Neuron (in vitro differentiated cells): ENCODE results near the gene BLACAT1.

Experiments used
- H2AFZ ChIP-seq: one replicate; pipeline ENCODE4 v1.6.1; 2013; ENCODE audit warnings: low read depth, mild to moderate bottlenecking, inconsistent platforms, low read length, moderate library complexity
- H3K27me3 ChIP-seq: one replicate; pipeline ENCODE4 v1.6.1; 2013; ENCODE audit warnings: low read length; ENCODE audit not compliant: insufficient read depth
- H3K36me3 ChIP-seq: one replicate; pipeline ENCODE4 v1.6.1; 2013; ENCODE audit warnings: low read length; ENCODE audit not compliant: insufficient read depth
- H3K4me1 ChIP-seq: one replicate; pipeline ENCODE4 v1.6.1; 2013; ENCODE audit warnings: low read length; ENCODE audit not compliant: insufficient read depth
- H3K4me3 ChIP-seq: 2 replicates; pipeline ENCODE4 v1.5.1; 2013; ENCODE audit warnings: mild to moderate bottlenecking, low read length, moderate library complexity
- H3K9me3 ChIP-seq: one replicate; pipeline ENCODE4 v1.6.1; 2013; ENCODE audit warnings: low read length

BLACAT1 gene

DNA sequence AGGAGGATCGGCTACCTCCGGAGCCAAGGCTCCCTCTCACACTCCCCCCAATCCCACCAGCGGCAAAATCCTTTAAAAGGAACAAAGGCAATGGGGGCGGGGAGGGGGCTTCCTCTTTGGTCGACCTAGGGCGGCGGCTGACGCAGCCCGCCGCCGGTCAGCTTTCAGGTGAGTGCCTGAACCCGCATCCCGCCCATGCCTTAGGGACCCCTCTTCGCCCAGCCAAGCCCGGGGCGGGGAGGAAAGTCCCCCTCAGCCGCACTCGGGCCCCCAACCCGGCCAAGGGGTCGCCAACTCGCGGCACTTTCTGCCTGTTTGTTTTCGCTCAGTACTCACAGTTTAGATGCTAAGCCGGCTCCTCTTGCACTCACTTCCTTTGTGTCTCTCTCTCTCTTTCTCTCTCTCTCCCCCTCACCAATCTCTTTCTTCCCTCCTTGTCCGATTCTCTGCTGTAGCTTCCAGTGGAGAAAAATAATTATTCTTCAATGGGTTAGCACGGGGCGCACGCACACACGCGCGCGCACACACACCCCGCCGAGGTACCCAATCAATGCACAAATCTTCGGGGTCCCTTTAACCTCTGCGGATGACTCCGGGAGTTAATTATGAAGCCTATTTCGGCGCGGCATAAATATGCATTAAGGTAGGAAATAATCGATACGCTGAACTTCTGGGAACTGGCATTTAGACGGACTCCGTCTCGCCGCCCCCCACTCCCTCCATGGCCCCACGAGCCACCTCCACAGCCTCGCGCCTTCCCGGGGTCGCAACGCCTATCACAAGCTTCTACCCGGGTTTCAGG lies at the start of gene BLACAT1:
Gene BLACAT1, minus strand, starts transcription at position 465 of the 802 bp plus-strand sequence.
- H3K27me3 ChIP-seq, result peaks cover 78% of the 10 kb centered on the region

DNA sequence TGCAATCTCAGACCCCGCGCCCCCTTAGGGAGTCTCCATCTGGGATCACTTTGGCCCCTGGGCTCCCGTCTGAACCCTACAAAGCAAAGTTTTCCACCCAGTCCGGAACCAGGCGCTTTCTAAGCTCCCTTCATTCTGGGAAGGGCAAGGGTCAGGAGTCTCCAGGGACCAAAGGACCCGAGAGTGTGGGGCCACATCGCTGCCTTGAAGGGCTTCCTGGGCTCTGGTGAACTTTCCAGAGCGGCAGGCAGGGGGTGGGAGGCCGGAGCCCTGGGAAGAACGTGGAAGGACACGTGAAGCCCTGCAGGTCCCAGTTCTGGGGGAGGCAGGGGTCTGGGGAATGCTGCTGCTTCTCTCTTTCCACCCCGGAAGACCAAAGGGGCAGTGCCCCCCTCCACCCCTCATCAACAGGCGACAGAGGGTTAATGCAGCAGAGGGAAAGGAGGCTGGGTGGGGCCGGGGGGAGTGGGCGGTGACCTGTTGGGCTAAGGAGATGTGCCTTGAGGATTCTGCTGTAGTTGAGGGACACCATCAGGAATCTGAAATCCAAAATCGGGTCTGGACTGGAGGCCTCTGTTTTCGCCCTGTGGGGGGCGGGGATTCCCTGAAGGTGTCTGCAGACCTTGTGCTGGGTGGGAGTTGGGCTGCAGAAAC lies 49.4 kb upstream of the BLACAT1 start:
- H3K4me1 ChIP-seq, result peaks cover 17% of the 10 kb centered on the region
- H3K9me3 ChIP-seq, result no peaks in the 10 kb centered on the region
- no peak overlapping the region for H2AFZ ChIP-seq
- H3K27me3 ChIP-seq, result peaks cover 59% of the 10 kb centered on the region
- H3K36me3 ChIP-seq, result no peaks in the 10 kb centered on the region
- peak overlapping the region; percentile 16 for H3K4me3 ChIP-seq

More for the DNA sequence above, at the start of gene BLACAT1:
- H3K9me3 ChIP-seq, result no peaks in the 10 kb centered on the region
- peak within 1 kb of the TSS; percentile 46 for H3K4me3 ChIP-seq
- H2AFZ ChIP-seq, result peak within 1 kb of the TSS; percentile 83
- H3K4me1 ChIP-seq, result peaks cover 9% of the 10 kb centered on the region
- no peaks in the 10 kb centered on the region for H3K36me3 ChIP-seq

DNA sequence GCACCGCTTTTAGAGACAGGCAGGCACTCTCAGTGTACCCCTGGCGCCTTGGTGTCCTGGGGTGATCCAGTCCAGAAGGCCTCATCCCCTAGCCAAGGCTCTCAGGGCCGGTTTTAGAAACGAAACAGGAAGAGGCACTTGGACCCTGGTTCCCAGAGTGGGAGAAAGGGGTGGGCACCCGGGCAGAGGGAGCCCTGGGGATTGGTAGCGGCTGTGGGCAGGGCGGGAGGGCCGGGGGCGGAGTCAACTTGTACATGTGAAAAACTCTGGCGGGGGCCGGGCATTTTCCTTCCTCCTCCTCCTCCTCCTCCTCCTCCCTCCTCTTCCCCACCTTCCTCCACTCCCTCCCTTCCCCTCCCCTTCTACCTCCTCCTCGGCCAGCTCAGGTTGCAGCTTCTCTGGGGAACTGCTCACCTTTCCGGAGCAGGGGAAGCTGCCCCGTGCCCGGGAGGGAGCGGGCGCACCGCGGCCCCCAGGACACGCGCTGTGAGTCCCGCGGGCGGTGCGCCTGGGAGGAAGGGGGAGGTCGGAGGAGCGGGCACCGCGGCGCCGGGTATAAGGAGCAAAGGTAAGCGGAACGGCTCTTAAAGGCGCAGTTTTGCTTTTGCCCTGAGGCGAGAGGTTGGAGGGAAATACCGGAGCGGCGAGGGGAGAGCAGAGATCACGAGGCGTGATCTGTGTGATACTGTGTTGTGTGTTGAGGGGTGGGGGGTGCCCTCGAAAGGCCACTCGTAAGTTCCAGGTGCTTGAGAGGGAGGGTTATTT lies 48.6 kb upstream of the BLACAT1 start, which contains the start of gene CDK18:
Gene CDK18, plus strand, starts transcription at position 359 of the 765 bp plus-strand sequence. CDS start 18,499 bp downstream, outside the sequence.
- Histone ChIP-seq H3K27me3 (peaks cover 60% of the 10 kb centered on the region), H3K4me3 (peak within 1 kb of the TSS; percentile 16), H3K9me3 (no peaks in the 10 kb centered on the region), H2AFZ (no peak within 1 kb of the TSS), H3K4me1 (peaks cover 17% of the 10 kb centered on the region), H3K36me3 (no peaks in the 10 kb centered on the region)

DNA sequence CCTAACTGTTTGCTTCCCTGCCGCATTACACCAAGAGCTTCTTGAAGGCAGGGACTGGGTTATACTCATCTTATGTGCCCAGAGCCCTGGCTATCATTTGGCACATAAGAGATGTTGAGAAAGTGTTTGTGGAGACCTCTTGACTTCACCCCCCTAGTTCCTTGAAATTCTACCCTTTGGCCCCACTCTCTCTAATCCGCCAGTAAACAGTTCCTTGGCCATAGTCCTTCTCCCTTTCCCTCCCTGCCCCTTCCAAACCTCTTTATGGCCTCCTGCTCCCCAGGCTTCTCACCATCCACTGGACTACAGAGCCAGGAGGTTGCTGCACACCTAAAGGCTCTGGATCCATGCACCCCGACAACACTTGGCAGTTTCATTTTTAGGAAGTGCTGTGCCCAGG lies 47.1 kb upstream of the BLACAT1 start:
- no peaks in the 10 kb centered on the region for H3K9me3 ChIP-seq
- H3K36me3 ChIP-seq, result no peaks in the 10 kb centered on the region
- peaks cover 17% of the 10 kb centered on the region for H3K4me1 ChIP-seq
- no peak overlapping the region for H2AFZ ChIP-seq
- peaks cover 57% of the 10 kb centered on the region for H3K27me3 ChIP-seq
- H3K4me3 ChIP-seq, result no peak overlapping the region

DNA sequence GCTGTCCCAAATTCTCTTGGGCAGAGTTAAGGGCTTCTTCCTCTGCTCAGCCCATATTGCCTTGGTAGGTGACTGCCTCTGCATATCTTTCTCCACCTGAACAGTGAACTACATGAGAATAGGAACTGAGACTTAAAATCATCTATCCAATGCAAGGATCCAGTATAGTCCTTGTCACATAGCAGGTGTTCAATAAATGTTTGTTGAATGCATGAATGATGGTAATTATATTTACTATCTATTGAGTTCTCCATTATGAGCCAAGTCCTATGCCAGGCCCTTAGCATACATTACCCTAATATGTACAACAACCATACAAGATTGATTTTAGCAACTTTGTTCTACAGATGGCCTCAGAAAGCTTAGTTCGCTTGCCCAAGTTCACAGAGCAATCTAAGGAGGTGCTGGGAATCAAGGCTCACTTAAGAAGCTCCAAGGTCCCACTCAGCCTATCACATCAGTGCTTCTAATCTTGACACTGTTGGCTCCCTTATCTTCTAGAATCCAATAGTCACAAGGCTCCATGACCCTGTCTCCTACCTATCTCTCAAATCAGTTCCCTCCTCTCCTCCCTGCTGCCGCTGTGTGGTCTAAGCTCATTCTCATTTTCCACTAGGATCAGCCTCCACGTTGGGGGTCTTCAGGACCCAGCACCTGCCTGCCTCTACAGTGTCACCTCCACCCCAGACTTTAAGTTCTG lies 46.4 kb upstream of the BLACAT1 start:
- Histone ChIP-seq H3K4me3 (no peak overlapping the region), H3K27me3 (peaks cover 61% of the 10 kb centered on the region), H3K9me3 (no peaks in the 10 kb centered on the region)

DNA sequence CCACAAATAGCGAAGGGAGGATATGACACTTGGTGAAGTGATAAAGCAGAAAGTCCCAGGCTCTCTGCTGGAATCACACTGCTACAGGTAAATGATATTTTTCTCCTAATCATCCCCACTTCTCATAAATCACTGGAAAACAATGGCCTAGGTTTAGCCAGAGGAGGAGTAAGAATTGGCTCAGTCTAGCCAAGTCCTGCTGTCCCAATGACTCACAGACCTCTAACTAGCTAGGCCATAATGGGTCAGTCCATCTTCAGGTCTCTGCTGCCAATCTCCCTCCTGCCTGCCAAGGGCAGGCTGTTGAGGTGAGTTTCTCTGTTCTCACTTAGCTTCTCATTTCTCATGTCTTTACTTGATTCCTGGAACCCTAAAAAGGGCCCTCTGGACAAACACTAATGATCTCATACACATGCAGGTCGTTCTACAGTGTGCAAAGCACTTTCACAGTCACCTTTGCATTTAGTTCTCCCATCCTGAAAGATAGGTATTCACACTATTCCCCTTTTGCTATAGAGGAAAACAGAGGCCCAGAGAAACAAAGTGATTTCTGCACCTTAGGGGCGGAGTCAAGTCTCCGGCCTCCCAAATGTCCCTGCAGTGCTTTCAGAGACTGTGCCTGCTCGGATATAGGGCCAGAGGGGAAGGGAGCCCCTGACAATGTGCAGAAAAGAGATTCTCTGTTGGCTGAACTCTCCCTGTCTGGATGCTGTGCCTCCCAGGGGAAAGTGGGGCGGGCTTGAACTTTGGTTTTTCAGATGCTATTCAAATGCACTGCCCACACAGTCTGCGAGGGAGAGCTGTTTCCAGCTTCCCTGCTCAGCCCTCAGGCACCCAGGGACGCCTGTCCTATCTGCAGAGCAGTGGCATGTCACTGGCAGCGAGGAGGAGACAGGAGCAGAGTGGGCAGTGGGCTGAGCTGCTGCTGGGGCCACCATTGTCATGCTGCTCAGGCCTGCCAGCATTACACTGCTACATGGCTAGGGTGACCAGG lies 44.7 kb upstream of the BLACAT1 start:
- Histone ChIP-seq H3K4me1 (peaks cover 14% of the 10 kb centered on the region), H3K4me3 (no peak overlapping the region), H3K9me3 (no peaks in the 10 kb centered on the region), H3K36me3 (no peaks in the 10 kb centered on the region), H3K27me3 (peaks cover 46% of the 10 kb centered on the region), H2AFZ (no peak overlapping the region)

More for the DNA sequence above, 46.4 kb upstream of the BLACAT1 start:
- no peak overlapping the region for H2AFZ ChIP-seq
- no peaks in the 10 kb centered on the region for H3K36me3 ChIP-seq
- peaks cover 17% of the 10 kb centered on the region for H3K4me1 ChIP-seq

DNA sequence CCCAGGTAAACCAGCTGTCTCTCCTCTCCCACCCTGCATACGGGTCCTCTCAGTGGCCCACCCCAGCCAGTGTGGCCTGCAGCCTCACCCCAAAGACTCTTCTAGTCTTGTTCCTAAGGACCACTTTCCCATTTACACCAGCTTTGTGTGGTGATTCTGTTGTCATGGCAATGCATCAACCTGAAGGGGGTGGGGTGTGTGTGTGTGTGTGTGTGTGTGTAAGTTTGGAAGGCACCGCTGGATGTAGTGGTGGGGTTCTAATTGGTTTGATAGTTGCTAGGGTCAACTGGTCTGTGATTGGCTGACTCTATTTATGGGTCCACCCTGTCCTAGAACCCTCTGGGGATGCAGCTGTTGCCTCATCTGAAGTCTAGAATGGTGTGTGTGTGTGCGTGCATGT lies 43.9 kb upstream of the BLACAT1 start:
- Histone ChIP-seq H2AFZ (no peak overlapping the region), H3K4me3 (no peak overlapping the region), H3K27me3 (peaks cover 42% of the 10 kb centered on the region), H3K36me3 (no peaks in the 10 kb centered on the region), H3K9me3 (no peaks in the 10 kb centered on the region), H3K4me1 (peaks cover 6% of the 10 kb centered on the region)

DNA sequence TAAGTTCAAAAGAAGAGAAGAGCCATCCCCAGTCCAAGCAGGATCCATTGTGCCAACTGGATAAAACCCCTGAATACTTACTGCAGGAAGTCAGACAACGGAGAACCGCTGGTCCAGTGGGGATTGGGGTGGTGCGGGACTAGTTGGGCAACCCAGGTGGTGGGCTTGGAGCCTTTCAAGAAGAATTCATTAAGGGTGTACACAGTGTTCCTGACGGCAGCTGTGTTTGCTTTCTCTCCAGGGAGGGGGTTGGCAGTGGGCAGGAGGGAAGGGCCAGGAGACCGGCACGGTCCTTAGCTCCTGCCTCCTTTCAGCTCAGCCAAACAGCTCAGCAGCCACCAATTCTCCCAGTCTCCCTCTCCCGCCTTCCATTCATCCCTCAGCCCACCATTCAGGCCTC lies 41.5 kb upstream of the BLACAT1 start:
- Histone ChIP-seq H3K4me3 (no peak overlapping the region), H3K36me3 (no peaks in the 10 kb centered on the region), H3K4me1 (peaks cover 3% of the 10 kb centered on the region)

DNA sequence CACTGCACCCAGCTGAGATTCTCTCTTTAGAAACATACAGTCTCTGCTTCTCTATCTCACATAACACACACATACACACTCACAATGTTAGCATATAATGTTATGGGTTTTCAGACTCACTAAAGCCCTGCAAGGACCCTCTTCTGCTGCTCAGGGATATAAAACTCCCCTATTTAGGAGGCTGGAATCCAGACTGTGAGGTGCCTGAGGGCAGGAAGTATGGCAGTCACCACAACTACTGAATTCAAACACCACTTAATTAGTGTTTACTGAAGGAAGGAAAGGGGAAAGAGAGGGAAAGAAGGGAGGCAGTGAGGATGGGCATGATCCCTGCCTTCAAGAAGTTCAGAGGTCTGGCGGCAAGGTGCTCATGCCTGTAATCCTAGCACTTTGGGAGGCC lies 40.8 kb upstream of the BLACAT1 start:
- Histone ChIP-seq H3K4me3 (no peak overlapping the region), H3K36me3 (no peaks in the 10 kb centered on the region), H3K27me3 (peaks cover 39% of the 10 kb centered on the region), H3K4me1 (peaks cover 3% of the 10 kb centered on the region), H3K9me3 (no peaks in the 10 kb centered on the region), H2AFZ (no peak overlapping the region)

More for the DNA sequence above, 41.5 kb upstream of the BLACAT1 start:
- H2AFZ ChIP-seq, result no peak overlapping the region
- no peaks in the 10 kb centered on the region for H3K9me3 ChIP-seq
- H3K27me3 ChIP-seq, result peaks cover 37% of the 10 kb centered on the region

DNA sequence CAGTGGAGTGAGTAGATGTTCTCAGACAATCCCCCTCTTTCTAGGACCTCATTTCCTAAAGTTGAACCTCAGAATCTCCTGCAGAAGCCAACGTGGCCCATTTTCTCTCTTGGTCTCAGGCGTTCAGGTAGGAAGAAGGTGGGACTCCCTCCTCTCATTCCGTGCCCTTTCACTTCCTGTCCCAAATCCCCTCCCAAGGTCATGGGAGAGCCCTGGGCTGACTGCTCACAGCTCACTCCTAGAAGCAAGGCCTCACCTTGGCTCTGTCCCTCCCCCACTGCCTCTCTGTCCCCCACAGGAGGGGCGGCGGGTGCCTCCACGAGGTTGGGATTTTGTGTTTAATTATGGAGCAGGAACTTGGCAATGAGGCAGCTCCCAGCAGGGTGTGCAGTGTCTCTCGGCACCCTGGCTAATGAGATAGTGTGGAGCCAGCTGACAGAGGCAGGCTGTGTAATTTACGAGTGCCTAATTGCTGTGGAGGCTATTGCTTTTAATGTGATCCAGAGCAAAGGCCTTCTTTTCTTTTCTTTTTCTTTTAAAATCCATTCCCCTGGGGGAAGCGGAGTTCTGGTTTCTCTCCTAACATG lies 39.5 kb upstream of the BLACAT1 start:
- Histone ChIP-seq H3K27me3 (peaks cover 38% of the 10 kb centered on the region), H3K4me1 (no peaks in the 10 kb centered on the region), H2AFZ (no peak overlapping the region), H3K4me3 (no peak overlapping the region), H3K36me3 (no peaks in the 10 kb centered on the region), H3K9me3 (no peaks in the 10 kb centered on the region)

DNA sequence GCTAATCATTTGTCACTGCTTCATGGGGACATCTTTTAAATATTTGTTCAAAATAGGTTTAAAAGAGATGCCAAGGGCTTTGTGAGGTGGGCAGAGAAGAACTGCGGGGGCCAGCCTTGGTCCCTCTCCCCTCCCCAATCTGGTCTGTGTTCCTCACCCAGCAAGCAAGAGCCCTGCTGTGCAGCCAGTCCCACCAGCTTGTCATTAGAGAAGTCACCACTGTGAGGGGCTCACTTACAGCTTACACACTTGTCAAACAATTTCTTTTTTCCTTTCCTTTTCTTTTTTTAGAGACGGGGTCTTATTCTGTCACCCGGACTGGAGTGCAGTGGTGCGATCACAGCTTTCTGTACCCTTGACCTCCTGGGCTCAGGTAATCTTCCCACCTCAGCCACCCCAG lies 38.3 kb upstream of the BLACAT1 start:
- H3K4me3 ChIP-seq, result no peak overlapping the region
- no peaks in the 10 kb centered on the region for H3K4me1 ChIP-seq
- H2AFZ ChIP-seq, result no peak overlapping the region
- H3K27me3 ChIP-seq, result peaks cover 45% of the 10 kb centered on the region
- no peaks in the 10 kb centered on the region for H3K9me3 ChIP-seq
- no peaks in the 10 kb centered on the region for H3K36me3 ChIP-seq
